HG02759 (cell line): Measurements from ENCODE around the gene DTNB.
A peak's percentile ranks its signal among the peaks of the same experiment; 100 is the strongest.
"Not testable (repeated sequence)": the region's sequence is repeated elsewhere in the genome, so short reads cannot be mapped to it uniquely, and the experiment has no call there.

Source experiments
- ATAC-seq: cut with Tn5 transposase; IDR thresholded peaks from one replicate; pipeline ENCODE4 v1.9.1; 2021; ENCODE audit warnings: mild to moderate bottlenecking, moderate library complexity; ENCODE audit not compliant: unreplicated experiment

Gene DTNB

GRCh38 chr2:25684577-25685473 lies 11.4 kb upstream of the DTNB start:
- no peak for ATAC-seq

GRCh38 chr2:25682082-25682481 lies 8.7 kb upstream of the DTNB start:
- no peak for ATAC-seq

GRCh38 chr2:25677877-25678276 lies 4.5 kb upstream of the DTNB start:
- no peak for ATAC-seq

- ATAC-seq: no peak
These were observed 643 bp upstream of the DTNB start for GRCh38 chr2:25674077-25674362.

- peak; percentile 71 for ATAC-seq
These were observed 680 bp downstream of the DTNB start for GRCh38 chr2:25672494-25673299.

GRCh38 chr2:25671622-25672021 lies 1.8 kb downstream of the DTNB start:
- ATAC-seq: no peak

- ATAC-seq: no peak
These were observed 3.9 kb downstream of the DTNB start for GRCh38 chr2:25669520-25669919.

GRCh38 chr2:25666218-25666617 lies 7.2 kb downstream of the DTNB start:
- no peak for ATAC-seq

- ATAC-seq: not testable (repeated sequence)
These were observed 7.9 kb downstream of the DTNB start for GRCh38 chr2:25665429-25665828.

- no peak for ATAC-seq
These were observed 8.4 kb downstream of the DTNB start for GRCh38 chr2:25664965-25665307.

- no peak for ATAC-seq
These were observed 9.0 kb downstream of the DTNB start for GRCh38 chr2:25664183-25664964.

- ATAC-seq: no peak
These were observed 18.1 kb downstream of the DTNB start for GRCh38 chr2:25655316-25655715.

GRCh38 chr2:25654801-25655200 lies 18.6 kb downstream of the DTNB start:
- ATAC-seq: no peak

- no peak for ATAC-seq
These were observed 21.5 kb downstream of the DTNB start for GRCh38 chr2:25651782-25652455.

GRCh38 chr2:25651066-25651465 lies 22.3 kb downstream of the DTNB start:
- no peak for ATAC-seq

GRCh38 chr2:25650256-25650655 lies 23.1 kb downstream of the DTNB start:
- no peak for ATAC-seq

GRCh38 chr2:25649786-25650185 lies 23.6 kb downstream of the DTNB start:
- no peak for ATAC-seq

GRCh38 chr2:25642298-25642697 lies 31.1 kb downstream of the DTNB start:
- no peak for ATAC-seq

GRCh38 chr2:25639696-25640095 lies 33.7 kb downstream of the DTNB start:
- no peak for ATAC-seq

GRCh38 chr2:25639131-25639530 lies 34.2 kb downstream of the DTNB start:
- ATAC-seq: no peak

- no peak for ATAC-seq
These were observed 37.6 kb downstream of the DTNB start for GRCh38 chr2:25635797-25636196.
